Panc1 (cell line): ENCODE measurements around the gene GOLGA3.

Experiments used
- POLR2AphosphoS5 ChIP-seq: IDR thresholded peaks from 2 replicates; pipeline ENCODE4 v1.6.1; 2012; ENCODE audit warnings: mild to moderate bottlenecking, low read depth, low read length, moderate library complexity
- SIN3A ChIP-seq: IDR thresholded peaks from 2 replicates; pipeline ENCODE4 v1.6.1; 2012; ENCODE audit warnings: low read depth, mild to moderate bottlenecking, low read length, moderate library complexity, borderline replicate concordance; ENCODE audit not compliant: insufficient read depth
- TF ChIP-seq, protein P1 (sequence below): fragments of 450-650 bp; IDR thresholded peaks from 2 replicates; pipeline ENCODE4 v1.5.1; 2017; ENCODE audit warnings: mild to moderate bottlenecking

- TF ChIP-seq, protein P1, sequence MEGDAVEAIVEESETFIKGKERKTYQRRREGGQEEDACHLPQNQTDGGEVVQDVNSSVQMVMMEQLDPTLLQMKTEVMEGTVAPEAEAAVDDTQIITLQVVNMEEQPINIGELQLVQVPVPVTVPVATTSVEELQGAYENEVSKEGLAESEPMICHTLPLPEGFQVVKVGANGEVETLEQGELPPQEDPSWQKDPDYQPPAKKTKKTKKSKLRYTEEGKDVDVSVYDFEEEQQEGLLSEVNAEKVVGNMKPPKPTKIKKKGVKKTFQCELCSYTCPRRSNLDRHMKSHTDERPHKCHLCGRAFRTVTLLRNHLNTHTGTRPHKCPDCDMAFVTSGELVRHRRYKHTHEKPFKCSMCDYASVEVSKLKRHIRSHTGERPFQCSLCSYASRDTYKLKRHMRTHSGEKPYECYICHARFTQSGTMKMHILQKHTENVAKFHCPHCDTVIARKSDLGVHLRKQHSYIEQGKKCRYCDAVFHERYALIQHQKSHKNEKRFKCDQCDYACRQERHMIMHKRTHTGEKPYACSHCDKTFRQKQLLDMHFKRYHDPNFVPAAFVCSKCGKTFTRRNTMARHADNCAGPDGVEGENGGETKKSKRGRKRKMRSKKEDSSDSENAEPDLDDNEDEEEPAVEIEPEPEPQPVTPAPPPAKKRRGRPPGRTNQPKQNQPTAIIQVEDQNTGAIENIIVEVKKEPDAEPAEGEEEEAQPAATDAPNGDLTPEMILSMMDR = no peak
- TF ChIP-seq POLR2AphosphoS5 (no peak), SIN3A (no peak)
These were observed 107.9 kb downstream of the GOLGA3 start for GRCh38 chr12:132720606-132721345.
